GM10847 (cell line): ENCODE measurements around the gene KCNH8.

Source experiments
- POLR2A ChIP-seq: IDR thresholded peaks from 2 replicates; pipeline ENCODE4 v1.6.1; 2011; ENCODE audit not compliant: insufficient read length; ENCODE audit errors: extremely low read depth

KCNH8 gene

DNA sequence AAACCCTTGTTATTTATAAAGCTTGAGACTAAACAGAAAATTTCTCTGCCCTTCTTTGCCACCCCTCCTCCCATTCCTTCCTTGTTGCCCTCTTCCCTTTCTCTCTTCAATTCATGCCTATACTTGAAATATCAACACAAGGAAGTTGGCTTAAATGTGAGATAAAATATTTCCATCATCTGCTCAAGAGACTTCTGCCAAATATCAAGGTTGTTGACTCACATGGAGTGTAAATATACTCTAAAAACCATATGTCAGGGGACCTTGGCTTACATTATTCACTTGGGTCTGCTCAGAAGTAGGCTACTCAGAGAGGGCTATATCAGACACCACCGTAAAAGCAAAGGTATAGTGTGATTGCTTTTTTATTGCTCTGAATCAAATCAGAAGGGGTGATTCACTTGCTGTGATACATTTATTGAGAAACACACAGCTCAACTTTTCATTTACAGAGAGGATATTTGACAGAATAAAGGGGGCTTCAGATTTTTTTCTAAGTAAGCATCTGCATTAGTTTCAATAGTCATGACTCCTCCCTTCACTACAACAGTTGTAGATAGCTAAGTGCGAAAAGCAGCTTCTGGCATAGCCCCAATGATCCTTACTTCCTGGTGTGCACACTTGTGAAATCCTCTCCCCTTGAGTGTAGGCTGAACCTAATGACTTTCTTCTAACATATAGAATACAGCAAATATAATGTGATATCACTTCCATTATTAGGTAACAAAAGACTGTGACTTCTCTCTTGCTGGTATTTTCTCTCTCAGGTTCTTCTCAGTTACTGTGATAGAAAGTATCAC, 399.6 kb downstream of the KCNH8 start:
- TF ChIP-seq POLR2A, result no peak

DNA sequence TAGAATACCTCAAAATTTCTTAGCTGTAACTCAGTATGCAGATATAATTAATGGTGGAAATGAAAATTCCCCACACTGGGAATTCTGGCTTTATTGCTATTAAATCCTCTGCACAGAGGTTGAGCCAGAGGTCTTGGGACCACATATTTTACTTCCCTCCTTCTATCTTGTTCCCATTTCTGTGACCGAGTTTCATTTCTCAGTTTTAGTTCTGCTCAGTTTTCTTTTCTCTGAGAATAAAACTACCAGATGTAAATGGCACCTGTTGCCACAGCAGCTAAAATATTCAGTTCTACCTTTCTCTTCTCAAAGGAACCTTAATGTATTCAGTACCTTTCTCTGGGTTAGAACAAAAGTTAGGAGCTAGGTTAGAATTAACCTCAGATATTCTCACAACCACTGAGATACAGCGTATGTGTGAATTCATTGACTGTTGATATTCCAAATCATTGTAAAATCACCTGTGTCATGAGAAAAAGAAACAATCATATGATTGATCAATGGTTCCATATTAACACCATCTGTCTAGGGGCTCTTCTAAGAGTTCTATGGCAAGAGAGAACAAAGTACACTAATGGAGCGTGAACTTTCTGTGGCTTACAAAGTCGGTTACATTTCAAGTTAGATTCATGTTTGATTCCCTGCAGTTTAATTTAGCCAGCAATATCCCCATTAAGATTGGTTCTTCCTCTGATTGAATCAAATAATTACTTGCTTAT, 411.6 kb downstream of the KCNH8 start:
- no peak for TF ChIP-seq POLR2A

DNA sequence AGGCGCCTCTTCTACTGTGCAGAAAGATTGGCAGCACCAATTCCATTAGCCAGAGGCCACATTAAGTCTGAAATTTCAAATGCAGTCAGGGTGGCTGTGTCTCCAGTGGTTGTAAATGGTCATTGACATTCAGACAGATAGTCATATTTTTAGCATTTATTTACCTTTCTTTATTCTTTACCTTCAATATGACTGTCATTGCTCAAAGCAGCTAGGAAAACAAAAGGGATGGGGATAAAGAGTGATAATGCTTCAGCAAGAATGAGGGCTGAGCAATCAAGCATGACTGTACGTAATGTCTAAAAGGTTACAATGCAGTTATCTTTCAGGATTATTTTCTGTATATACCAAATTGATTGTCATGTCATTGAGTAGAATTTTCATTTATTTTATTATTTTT, 425.3 kb downstream of the KCNH8 start:
- no peak for TF ChIP-seq POLR2A

DNA sequence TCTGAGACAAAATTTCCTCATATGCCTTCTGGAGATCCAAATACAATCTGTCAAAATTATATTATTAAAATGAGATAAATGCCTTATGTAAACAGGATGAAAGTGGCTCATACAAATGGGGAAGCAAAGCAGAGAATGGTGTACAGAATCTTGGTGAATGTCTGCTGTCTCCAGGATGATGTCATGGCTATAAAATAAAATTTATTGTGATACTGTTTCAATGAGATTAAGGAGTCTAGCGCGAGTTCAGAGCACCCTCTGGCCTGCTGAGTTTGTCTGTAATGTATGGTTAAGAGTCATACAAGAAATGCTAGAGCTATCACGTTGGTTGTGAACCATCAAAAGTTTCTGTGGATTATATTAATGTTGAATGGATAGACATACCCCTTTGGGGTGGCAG, 426.0 kb downstream of the KCNH8 start:
- TF ChIP-seq POLR2A, result no peak

DNA sequence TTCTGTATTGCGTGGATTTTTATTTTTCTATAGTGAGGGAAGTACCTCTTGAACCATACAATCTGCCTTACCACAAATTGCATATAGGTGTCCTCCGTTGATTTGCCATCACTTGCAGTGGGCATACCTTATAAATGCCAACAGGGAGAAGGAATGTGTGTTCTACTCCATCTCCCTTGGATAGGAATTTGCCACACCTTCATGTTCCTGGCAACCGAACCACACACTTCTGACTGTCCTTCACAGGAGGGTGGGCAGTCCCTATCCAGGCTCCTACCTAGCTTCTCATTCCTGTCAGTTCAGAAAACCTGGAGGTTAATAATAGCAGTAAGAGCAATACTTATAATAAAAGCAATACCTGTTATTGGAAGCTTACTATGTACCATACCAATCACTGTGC, 428.0 kb downstream of the KCNH8 start:
- no peak for TF ChIP-seq POLR2A
